Measurements from ENCODE around the gene GET3.
"Not testable (repeated sequence)": the region's sequence is repeated elsewhere in the genome, so short reads cannot be mapped to it uniquely, and the experiment has no call there.

Gene GET3

GRCh38 chr19:12792051-12792852 is 55.0 kb downstream of the GET3 start:
- DNase-seq (ENCODE audit: low read depth in 2 of 2) = peak in 1 of 2 donors; percentile 68

- DNase-seq (ENCODE audit: low read depth in 2 of 2) = no peak
These were observed 55.6 kb downstream of the GET3 start for GRCh38 chr19:12792853-12793289.

DNA sequence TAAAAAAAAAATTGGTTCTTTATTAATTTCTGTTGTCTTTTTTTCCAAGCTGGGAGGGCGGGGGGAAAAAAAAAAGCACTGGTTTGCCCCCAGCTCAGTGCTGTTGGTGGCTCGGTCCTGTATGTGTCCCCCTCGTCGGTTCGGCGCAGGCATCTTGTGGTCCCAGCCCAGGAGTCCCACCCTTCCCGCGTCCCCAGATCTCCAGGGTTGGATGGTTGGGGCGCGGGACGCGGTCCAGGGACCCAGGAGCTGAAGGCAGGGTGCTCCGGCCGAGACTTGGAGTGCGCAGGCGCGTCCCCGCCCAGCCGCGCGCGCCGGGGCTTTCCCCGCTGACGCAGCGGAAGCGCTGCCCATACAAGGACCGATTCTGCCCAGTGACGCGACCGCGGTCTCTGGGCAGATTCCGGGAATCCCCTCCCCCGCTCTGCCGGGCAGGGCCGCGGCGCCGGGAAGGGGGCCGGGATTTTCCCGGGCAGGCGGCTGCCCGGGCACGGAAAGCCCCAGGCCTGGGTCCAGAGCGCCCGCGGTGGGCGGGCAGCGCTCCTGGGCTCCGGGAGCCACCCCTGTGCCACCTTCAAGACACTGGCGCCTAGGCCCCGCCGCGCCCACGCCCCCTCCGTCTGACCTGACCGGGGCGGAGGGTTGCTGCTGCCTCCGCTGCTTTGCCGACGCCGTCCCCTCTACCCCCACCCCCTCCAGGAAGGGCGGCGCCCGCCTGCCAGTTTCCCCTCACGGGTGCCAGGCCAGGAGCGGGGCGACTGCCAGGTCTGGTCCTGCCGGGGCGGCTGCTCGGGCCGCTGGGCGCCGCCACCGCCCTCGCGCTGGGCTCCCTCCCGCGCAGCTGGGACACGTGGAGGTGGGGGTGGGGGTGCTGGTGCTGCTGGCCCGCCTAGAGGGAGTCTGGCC is 56.2 kb downstream of the GET3 start:
- DNase-seq (ENCODE audit: low read depth in 2 of 2) = peak; percentile 90 to 91

- no peak for DNase-seq (ENCODE audit: low read depth in 2 of 2)
These were observed 57.1 kb downstream of the GET3 start for GRCh38 chr19:12794196-12794941.

DNA sequence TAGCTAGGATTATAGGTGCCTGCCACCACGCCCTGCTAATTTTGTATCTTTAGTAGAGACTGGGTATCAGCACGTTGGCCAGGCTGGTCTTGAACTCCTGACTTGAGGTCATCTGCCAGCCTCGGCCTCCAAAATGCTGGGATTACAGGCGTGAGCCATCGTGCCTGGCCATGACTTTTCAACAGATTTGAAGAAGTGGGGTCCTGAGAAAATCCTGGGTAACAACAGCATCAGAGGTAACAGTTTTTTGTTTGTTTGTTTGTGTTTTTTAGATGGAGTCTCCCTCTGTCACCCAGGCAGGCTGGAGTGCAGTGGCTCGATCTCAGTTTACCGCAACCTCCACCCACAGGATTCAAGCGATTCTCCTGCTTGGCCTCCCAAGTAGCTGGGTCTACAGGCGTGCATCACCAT is 57.7 kb downstream of the GET3 start:
- DNase-seq (ENCODE audit: low read depth in 2 of 2) = no peak

GRCh38 chr19:12796146-12797071 is 59.1 kb downstream of the GET3 start:
- no peak for DNase-seq (ENCODE audit: low read depth in 2 of 2)

DNA sequence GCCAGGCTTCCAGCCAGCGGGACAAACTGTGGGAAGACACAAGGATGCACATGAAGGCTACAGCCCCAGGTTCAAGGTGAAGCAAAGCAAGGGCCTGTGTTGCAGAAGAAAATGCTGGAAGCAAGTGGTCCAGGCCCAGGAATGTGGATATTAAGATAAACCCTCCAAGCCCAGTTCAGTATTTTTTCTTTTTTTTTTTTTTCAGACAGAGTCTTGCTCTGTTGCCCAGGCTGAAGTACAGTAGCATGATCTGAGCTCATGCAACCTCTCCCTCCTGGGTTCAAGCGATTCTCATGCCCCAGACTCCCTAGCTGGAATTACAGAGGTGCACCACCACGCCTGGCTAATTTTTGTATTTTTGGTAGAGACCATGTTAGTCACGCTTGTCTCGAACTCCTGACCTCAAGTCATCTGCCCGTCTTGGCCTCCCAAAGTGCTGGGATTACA is 59.9 kb downstream of the GET3 start:
- DNase-seq (ENCODE audit: low read depth in 2 of 2) = no peak

DNA sequence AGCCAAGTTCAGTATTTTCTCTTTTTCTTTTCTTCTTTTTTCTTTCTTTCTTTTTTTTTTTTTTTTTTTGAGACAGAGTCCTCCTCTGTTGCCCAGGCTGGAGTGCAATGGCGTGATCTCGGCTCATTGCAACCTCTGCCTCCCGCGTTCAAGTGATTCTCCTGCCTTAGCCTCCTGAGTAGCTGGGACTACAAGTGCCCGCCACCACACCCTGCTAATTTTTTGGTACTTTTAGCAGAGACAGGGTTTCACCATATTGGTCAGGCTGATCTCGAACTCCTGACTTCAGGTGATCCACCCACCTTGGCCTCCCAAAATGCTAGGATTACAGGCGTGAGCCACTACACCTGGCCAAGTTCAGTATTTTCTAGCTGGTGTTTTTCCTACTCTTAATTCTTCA is 60.3 kb downstream of the GET3 start:
- not testable (repeated sequence) for DNase-seq (ENCODE audit: low read depth in 2 of 2)
